Measurements from ENCODE around the gene RASA3.

Gene RASA3

DNA sequence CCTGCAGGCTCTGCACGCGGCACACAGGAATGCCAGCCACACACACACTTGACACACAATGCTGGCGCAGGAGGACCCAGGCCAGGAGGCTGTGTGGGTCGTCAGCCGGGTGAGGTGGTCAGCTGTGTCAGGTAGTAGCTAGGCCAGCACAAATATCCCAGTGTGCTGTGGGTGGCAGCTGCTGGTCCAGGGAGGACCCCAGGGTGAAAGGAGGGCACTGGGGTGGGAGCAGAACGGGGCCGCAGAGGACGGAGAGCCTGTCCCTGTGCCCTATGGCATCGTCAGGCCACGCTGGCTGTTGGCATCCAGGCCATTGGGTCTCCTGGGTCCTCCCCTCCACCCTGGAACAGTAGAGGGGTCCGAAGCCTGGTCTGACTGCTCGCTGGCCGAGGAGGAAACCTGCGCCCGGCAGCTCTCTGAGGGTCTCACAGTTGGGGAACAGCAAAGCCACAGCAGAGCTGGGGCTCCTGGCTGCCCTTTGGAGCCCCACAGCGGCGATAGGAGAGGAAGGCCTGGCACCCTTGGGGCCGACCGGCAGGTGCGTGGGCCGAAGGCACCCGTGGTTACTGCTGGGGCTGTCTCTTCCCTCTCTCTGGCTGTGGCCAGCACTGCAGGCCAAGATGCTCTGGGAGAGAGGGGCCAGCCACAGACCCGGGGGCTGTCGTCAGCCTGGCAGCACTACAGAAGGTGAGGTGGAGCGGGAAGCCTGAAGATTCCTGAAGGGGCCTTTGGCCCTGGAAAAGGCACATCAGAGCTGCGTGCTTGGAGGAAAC, 185.8 kb downstream of the RASA3 start:
- TF ChIP-seq JUND (IDR thresholded peaks at IDR 0.05; ENCODE audit: low read depth): no peak
- in situ Hi-C loops (cut with HindIII; ENCODE audit: low pct_unique_long_range_greater_than_20kb, low sequenced_read_pairs): no loop called here
- no peak for DNase-seq (ENCODE audit: low read depth in 1 of 2, low spot score in 1 of 2)

DNA sequence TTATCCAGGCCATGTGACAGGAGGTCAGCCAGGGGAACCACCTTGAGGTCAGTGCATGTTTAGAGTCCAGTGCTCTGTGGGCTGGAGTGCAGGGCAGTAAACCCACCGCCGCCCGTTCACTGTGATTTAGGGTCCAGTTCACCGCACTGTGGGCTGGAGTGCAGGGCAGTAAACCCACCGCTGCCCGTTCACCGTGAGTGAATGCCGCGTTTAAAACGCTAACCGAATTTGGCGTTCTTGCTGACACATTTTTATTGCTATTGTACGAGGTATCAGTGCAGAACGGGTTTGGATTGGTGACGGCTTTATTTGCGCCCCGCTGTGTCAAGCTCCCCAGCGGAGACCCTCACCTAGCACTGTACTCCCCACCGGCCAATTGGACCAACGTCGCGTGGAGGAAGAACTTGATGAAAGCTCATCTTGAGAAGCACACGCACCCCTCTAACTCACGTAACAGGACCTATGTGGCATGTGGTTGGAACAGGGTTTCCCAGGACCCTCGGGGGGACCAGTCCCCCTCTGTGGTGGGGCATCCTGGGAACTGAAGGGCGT, 186.5 kb downstream of the RASA3 start:
- in situ Hi-C loops (cut with HindIII; ENCODE audit: low pct_unique_long_range_greater_than_20kb, low sequenced_read_pairs): no loop called here
- TF ChIP-seq JUND (IDR thresholded peaks at IDR 0.05; ENCODE audit: low read depth): no peak
- DNase-seq (ENCODE audit: low read depth in 1 of 2, low spot score in 1 of 2): no peak

DNA sequence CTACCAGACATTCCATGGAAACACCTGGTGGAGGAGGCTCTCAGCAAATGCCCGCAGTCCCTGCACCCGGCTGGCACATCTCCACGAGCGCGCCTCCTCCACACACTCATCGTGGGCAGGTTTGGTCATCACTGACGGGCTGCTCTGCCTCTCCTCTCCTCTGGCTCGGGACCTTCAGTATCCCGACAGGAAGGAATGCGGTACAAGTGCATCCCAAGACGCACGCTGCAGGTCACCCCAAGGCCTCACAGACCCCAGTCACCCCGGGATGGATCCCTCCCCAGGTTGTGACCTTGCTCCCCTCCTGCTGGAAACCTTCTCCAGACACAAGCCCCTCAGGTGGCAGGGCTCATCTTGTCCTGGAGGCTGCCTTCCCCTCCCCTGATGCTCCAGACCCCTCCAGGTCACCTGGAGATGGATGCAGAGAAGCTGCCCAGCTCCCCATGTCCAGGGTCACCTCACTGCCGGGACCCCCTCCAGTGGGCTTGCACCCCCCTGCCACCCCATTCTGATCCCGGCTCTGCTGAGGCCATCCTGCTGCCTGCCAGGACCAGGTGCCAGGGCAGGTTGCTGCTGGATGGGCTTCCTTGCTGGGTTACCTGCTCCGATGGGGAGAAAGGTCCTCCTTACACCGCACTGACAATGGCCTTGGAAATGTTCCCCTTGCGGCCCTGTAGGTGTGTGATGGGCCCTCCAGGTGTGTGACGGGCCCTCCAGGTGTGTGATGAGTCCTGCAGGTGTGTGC, 188.4 kb downstream of the RASA3 start:
- no peak for DNase-seq (ENCODE audit: low read depth in 1 of 2, low spot score in 1 of 2)
- no peak for TF ChIP-seq JUND (IDR thresholded peaks at IDR 0.05; ENCODE audit: low read depth)
- in situ Hi-C loops (cut with HindIII; ENCODE audit: low pct_unique_long_range_greater_than_20kb, low sequenced_read_pairs): no loop called here

DNA sequence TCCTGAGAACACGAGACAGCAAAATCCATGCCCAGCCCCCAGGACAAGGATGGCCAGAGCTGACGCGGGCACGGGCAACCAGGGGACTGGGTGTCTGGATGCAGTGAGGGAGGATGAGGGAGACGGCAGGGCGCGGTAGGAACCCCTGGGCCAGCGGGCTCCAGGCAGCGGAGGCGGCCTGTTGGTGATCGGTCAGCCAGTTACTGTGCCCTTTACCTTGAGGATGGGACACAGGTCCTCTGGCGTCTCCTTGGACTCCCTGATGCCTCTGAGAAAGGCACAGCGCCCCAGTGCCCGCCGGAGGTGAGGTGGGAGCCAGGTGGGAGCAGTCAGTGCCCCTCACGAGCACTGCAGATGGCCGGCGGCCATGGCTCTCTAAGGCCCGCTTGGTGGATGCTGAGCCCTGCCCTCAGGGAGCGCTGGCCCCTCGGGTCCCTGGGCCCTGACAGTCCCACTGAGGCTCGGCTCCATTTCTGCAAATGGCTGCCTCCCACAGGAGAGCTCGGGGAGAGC, 189.8 kb downstream of the RASA3 start:
- TF ChIP-seq JUND (IDR thresholded peaks at IDR 0.05; ENCODE audit: low read depth): no peak
- in situ Hi-C loops (cut with HindIII; ENCODE audit: low pct_unique_long_range_greater_than_20kb, low sequenced_read_pairs): no loop called here
- DNase-seq (ENCODE audit: low read depth in 1 of 2, low spot score in 1 of 2): no peak

DNA sequence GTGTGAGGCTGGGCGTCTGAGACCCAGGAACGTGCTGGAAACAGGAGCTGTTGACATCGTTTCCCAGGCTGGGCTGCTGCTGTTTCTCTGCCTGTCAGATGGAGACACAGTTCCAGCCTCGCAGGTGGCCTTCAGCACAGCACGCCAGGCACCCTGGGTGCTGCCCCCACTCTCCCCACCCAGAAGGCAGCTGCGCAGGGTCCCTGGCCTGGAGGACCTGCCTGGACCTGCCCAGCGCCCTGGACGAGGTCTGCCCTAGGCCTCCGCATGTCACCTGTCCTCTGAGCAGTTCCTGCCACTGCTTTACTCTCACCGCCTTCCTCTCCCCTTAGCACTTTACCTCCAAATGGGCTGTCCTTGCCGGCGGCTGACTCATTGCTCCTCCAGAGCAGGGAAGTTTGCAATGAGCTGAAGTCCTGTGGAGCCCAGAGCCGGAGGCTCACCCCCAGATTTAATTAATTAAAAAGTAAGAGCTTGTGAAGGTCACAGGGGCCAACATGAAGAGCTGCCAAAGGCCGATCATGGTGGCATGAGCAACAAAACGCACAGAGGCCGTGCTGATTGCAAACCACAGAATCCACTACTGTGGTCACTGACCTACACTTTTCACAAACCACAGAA, 190.7 kb downstream of the RASA3 start:
- in situ Hi-C loops (cut with HindIII; ENCODE audit: low pct_unique_long_range_greater_than_20kb, low sequenced_read_pairs): no loop called here
- no peak for TF ChIP-seq JUND (IDR thresholded peaks at IDR 0.05; ENCODE audit: low read depth)
- no peak for DNase-seq (ENCODE audit: low read depth in 1 of 2, low spot score in 1 of 2)

DNA sequence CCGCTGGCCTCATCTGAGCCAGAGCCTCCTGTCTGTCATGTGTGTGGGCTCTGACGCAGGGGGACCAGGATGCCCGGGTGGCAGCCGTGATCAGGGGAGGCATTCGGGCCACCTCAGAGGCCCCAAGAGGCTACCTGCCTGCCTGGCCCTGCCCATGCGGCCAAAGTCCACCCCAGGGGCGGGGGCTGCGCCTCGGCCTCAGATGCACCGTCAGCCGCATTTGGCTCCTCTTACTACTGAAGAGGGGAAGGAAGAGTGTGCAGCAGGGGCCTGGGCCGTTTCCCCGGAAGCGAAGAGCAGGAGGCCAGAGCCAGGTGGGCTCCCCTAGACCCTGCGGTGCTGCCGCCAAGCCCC, 192.5 kb downstream of the RASA3 start:
- DNase-seq (ENCODE audit: low read depth in 1 of 2, low spot score in 1 of 2): no peak
- no peak for TF ChIP-seq JUND (IDR thresholded peaks at IDR 0.05; ENCODE audit: low read depth)
- in situ Hi-C loops (cut with HindIII; ENCODE audit: low pct_unique_long_range_greater_than_20kb, low sequenced_read_pairs): no loop called here

DNA sequence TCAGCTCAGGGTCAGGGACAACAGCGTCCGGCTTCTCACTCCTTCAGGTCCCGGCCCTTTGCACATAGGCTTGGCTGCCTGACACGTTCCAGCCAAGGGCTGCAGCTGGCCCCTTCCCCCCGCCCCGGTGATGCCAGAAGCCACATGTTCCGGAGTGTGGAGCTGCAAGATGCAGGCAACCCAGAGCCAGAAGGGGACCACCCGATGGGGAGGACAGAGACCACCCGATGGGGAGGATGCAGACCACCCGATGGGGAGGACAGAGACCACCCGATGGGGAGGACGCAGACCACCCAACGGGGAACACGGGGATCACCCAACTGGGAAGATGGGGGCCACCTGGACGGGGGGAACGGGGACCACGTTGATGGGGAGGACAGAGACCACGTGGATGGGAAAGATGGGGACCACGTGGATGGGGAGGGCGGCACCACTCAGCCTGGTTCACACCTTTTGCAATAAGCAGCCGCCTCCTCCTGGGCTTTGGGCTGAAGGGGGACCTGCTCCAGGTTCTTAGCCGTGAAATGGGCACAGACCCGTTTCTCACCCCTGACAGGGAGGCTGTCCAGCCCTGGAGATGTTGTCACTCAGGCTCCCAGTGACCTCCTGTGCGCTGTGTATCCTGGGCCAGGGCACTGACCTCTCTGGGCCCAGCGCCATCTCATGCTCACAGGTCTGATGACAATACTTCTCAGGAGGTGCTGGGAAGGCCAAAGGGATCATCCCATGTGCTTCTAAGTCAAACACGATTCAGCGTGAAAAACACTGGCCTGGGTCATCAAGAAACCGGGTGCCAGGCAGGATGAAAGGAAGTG, 193.1 kb downstream of the RASA3 start:
- in situ Hi-C loops (cut with HindIII; ENCODE audit: low pct_unique_long_range_greater_than_20kb, low sequenced_read_pairs): no loop called here
- DNase-seq (ENCODE audit: low read depth in 1 of 2, low spot score in 1 of 2): no peak
- no peak for TF ChIP-seq JUND (IDR thresholded peaks at IDR 0.05; ENCODE audit: low read depth)

DNA sequence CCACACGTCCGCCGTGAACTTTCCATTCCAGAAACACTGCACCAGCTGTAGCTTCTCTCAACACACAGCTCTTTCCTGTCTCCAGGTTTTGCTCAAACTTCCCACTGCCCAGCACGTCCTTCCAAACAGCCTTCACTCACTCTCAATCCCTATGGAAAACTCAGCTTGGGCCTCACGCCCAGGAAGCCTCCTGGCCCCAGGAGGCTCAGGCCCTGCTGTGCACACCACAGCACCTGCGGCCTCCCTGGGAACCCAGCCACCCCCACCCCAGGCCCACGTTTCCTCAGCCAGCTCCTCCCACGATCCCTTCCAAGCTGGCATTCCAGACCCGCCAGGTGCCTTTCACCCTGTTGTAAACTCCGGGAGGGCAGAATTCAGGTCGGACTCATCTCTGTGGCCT, 193.7 kb downstream of the RASA3 start:
- peak in 1 of 2 experiments; percentile 69 for DNase-seq (ENCODE audit: low read depth in 1 of 2, low spot score in 1 of 2)
- TF ChIP-seq JUND (IDR thresholded peaks at IDR 0.05; ENCODE audit: low read depth): no peak
- in situ Hi-C loops (cut with HindIII; ENCODE audit: low pct_unique_long_range_greater_than_20kb, low sequenced_read_pairs): no loop called here

DNA sequence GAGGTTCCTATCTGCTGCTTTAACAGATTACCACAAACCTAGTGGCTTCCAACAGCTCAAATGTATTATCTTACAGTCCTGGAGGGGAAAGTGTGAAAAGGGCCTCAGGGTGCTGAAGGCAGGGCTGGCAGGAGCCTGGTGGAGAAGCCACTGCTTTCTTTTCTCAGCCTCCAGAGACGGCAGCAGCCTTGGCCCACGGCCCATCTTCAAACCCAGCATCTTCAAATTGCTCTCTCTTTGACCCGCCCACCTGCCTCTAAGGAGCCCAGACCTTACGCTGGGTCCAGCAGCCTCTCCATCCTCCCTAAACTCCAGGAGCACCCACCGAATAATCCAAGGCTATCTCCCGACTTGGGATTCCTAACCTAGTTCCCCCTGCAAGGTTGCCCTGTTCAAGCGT, 194.2 kb downstream of the RASA3 start:
- peak in 1 of 2 experiments; percentile 53 for DNase-seq (ENCODE audit: low read depth in 1 of 2, low spot score in 1 of 2)
- in situ Hi-C loops (cut with HindIII; ENCODE audit: low pct_unique_long_range_greater_than_20kb, low sequenced_read_pairs): no loop called here
- TF ChIP-seq JUND (IDR thresholded peaks at IDR 0.05; ENCODE audit: low read depth): no peak

DNA sequence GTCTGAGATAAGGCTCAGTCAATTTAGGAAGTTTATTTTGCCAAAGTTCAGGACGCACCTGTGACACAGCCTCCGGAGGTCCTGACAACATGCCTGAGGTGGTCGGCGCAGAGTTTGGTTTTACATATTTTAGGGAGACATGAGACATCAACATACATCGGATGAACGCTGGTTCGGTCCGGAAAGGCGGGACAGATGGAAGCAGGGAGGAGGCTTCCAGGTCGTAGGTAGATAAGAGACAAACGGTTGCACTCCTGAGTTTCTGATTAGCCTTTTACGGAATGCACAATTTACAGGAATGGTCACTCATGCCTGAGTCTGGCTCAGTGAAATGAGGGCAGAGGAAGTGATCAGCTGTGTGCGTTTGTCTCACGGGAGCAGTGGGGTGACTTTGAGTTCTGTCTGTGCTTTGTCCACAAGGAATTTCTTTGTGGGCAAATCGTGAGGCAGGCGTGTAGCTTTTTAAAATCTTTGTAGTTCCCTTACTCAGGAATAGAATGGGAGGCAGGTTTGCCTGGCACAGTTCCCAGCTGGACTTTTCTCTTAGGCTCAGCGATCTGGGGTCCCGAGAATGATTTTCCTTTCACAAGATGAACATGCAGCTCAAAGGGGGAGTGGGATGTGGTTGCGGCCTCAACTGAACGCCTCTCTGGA, 194.8 kb downstream of the RASA3 start:
- no peak for TF ChIP-seq JUND (IDR thresholded peaks at IDR 0.05; ENCODE audit: low read depth)
- in situ Hi-C loops (cut with HindIII; ENCODE audit: low pct_unique_long_range_greater_than_20kb, low sequenced_read_pairs): no loop called here
- no peak for DNase-seq (ENCODE audit: low read depth in 1 of 2, low spot score in 1 of 2)

DNA sequence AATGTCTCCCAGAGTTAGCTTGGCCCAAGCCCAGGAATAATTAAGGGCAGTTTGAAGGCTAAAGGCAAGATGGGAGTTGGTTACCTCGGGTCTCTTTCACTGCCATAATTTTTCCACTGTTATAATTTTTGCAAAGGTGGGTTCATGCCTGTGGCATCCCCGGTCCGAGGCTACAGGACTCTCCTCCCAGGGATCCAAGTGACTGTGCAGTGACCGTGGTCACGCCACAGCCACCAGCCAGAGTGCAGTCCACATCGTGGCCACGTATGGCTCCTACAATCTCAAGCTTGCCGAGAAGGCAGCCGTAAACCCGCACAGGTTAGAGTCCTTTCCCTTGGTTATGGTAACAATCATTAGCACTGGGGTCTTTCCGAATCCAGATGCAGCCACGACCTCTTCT, 195.3 kb downstream of the RASA3 start:
- no peak for TF ChIP-seq JUND (IDR thresholded peaks at IDR 0.05; ENCODE audit: low read depth)
- DNase-seq (ENCODE audit: low read depth in 1 of 2, low spot score in 1 of 2): no peak
- in situ Hi-C loops (cut with HindIII; ENCODE audit: low pct_unique_long_range_greater_than_20kb, low sequenced_read_pairs): no loop called here
